RPMI7951 (cell line): Measurements from ENCODE around the gene PDZK1IP1. TPM values are rescaled to one million over a fixed set of nuclear protein-coding genes. Genes with fewer than 3 reads are reported as not detected.
"Not testable (repeated sequence)": the region's sequence is repeated elsewhere in the genome, so short reads cannot be mapped to it uniquely, and the experiment has no call there.

Experiments
- DNase-seq: peaks from one replicate; pipeline ENCODE4 v3.0.0-alpha.2; 2012; ENCODE audit warnings: low read depth
- total RNA-seq: library from RNA; depleted of rRNA; stranded (reverse); fragments of >200 nt; shearing (Covaris generic); gene quantifications from 2 replicates; pipeline ENCODE4 v1.2.3, GENCODE V29; 2014

Gene PDZK1IP1
- total RNA-seq, 1 experiment from 2014 or later: not detected

DNA sequence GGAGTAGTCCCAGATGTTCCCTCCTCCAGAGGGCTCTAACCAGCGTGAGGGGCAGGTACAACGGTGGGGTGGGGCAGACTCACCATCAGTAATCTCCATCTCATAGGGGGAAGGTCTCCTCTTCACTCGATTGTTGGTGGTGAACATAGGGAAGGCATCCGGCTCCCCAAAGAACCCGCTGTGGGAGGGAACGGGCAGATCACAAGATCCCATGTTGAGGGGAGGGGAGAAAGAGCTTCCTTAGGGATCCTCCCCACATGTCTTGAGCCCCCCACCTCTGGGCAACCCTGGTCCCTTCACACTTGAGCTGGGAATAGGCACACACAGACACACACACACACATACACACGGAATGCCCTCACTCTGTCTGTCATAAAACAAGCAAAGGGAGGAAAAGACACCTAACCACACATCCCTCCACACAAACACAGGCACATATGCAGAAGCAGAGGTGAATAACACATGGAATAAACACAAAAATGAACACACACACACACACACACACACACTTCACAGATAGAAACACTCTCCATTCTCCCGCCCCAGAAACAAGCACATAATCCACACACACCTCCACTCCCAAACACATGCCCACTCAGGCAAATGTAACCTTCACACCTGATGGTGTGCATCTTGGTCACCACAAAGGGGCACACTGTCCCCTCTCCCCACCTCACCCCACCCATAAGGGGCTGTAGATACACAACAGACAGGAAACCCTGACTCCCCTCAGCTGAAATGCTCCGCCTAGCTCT, 34.3 kb upstream of the PDZK1IP1 start:
- no peak for DNase-seq

GRCh38 chr1:47223174-47223920, 33.5 kb upstream of the PDZK1IP1 start:
- no peak for DNase-seq

- DNase-seq: no peak
These were observed 32.6 kb upstream of the PDZK1IP1 start for GRCh38 chr1:47222476-47222875.

DNA sequence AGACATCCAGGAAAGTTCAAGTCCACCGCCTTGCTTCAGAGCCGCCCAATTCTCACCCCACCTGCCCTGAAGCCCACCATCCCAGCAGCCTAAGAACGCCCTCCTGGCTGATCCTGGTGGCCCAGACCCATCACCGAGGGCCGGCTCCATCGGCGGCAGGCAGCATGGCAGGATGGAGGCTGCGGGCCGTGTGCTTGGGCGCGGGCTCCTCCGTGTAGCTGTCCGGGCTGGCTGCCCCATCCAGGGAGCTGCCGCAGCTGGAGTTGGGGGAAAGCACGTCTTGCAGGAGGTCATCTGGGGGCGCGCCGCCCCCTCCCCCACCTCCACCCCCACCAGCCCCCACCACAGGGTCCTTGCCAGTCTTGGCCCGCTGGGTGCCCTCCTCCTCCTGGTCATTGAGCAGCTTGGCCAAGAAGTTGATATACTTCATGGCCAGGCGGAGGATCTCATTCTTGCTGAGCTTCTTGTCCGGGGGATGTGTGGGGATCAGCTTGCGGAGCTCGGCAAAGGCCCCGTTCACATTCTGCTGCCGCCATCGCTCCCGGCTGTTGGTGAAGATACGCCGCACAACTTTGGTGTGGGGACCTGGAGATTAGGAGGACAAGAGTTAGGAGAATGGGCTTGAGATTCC, 29.9 kb upstream of the PDZK1IP1 start:
- no peak for DNase-seq

- DNase-seq: no peak
These were observed 29.2 kb upstream of the PDZK1IP1 start for GRCh38 chr1:47219001-47219400.

- DNase-seq: no peak
These were observed 26.6 kb upstream of the PDZK1IP1 start for GRCh38 chr1:47216278-47217059.

DNA sequence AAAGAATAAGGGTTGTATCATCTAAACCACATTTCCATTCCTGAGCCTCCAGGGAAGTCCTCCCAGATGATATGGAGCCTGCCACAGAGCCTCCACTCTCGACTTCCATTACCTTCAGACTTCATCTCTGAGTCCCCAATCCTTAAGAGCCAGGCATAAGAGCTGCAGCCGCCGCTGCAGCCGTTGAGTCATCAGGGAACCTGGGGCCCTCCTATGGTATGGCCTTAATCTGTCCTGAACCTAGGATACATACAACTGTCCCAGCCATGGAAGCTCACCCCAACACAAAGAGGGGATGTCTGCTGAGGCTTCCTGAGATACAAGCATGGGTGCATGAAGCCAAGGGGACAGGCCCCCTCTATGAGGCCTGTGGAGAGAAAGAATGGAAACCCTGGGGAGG, 25.9 kb upstream of the PDZK1IP1 start:
- no peak for DNase-seq

- DNase-seq: no peak
These were observed 24.7 kb upstream of the PDZK1IP1 start for GRCh38 chr1:47214549-47214948.

GRCh38 chr1:47213230-47213963, 23.6 kb upstream of the PDZK1IP1 start:
- no peak for DNase-seq

DNA sequence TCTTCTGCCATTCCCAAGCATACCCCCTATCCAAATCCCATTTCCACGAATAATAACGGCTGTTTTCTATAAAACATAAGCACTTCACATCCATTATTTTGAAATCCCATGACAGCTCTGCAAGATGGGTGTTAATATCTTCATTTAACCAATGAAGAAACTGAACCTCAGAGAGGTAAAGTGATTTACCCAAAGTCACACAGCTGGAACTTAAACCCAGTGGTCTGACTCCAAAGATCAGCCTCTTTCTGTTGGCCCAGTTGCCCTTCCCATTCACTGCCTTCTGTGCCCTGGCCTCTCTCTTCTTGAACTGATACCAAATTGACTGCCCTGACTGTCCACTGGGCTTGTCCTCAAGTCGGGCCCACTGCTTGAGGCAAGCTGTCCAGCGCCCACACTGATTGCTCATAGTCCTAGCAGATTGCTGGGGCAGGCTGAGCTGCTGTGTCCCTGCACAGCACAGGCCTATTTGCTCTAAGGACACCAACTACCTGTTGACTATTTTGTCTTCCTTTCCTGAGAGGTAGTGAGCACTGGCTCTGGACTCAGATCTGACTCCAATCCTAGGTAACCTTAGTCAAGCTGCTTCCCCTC, 22.9 kb upstream of the PDZK1IP1 start:
- no peak for DNase-seq

DNA sequence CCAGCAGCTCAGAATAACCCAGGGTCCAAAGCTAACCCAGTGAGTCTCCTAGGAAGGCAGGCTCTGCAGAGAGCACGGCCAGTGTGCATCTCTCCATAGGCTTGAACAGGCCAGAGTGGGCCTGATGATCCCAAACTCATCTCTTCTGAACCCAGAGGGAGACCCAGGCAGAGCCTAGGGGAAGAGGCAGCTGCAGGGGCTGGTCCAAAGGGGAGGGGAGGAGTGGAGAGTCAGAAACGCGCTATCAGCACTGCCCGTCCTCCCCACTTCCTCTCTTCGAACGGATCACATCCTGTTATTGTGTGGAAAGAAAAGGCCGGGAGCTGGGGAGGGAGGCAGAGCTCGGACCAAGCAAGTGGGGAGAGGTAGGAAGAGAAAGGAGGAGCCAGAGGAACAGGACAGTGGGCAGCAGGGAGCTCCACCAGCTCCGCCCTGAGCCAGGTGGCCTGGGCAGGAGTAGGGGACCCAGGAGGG, 22.0 kb upstream of the PDZK1IP1 start:
- no peak for DNase-seq

- no peak for DNase-seq
These were observed 20.8 kb upstream of the PDZK1IP1 start for GRCh38 chr1:47210666-47211065.

- DNase-seq: no peak
These were observed 20.0 kb upstream of the PDZK1IP1 start for GRCh38 chr1:47209725-47210325.

DNA sequence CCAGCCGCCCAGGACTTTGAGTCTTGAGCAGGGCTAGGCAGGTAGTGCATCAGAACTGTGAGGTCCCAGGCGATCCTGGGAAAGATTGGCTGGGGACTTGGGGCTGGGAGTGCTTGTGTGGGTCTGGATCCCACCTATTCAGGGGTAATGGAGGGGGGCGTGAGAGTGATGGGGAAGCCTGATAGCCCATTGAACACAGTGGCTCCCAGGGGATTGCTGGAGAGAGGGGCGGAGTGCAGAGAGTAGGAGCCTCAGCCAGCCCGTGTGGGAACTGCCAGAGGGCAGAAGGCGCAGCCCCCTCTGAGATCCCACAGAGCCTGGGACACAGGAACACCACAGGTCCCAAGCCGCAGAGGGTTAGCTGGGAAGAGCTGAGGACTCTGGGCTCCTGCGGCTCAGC, 19.3 kb upstream of the PDZK1IP1 start:
- DNase-seq: no peak

- peak; percentile 26 for DNase-seq
These were observed 18.6 kb upstream of the PDZK1IP1 start for GRCh38 chr1:47208374-47208850.

DNA sequence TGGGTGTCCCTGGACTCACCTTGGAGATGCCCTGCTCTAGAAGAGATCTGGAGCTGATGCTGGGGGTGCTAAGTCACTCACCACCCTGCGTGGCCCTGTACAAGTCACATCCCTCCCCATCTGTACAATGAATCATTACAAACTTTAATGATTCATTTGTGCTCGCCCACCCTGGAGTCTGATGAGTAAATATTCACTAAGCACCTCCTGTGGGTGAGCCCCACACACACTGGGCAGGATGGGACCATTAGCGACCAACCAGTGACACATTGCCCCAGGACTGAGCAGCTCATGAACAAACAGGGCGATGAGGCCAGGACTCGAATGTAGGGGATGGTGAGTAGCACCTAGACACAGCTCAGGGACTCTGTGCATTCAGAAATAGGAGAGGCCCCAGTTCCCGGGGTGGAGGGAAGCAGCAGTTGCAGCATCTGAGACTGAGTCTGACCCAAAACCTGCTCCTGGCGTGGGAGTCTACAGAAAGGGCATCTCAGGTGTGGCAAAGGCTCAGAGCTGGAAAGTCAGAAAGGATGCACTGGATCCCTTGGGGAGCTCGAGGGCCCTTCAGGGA, 18.1 kb upstream of the PDZK1IP1 start:
- peak; percentile 28 for DNase-seq

- DNase-seq: no peak
These were observed 16.1 kb upstream of the PDZK1IP1 start for GRCh38 chr1:47205918-47206317.

DNA sequence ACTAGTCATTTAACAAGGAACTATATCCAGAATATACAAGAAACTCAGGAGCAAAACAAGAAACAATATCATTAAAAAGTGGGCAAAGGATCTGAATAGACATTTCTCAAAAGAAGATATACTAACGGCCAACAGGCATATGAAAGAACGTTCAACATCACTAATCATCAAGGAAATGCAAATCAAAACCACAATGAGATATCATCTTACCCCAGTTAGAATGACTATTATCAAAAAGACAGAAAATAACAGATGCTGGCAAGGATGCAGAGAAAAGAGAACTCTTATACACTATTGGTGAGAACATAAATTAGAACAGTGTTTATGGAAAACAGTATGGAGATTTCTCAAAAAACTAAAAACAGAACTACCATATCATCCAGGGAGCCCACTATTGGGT, 13.7 kb upstream of the PDZK1IP1 start:
- DNase-seq: not testable (repeated sequence)

- peak; percentile 30 for DNase-seq
These were observed 11.3 kb upstream of the PDZK1IP1 start for GRCh38 chr1:47201179-47201578.

GRCh38 chr1:47198214-47198613, 8.4 kb upstream of the PDZK1IP1 start:
- DNase-seq: no peak
